Measurements from ENCODE around the gene IFNL1.
"Not testable (repeated sequence)": the region's sequence is repeated elsewhere in the genome, so short reads cannot be mapped to it uniquely, and the experiment has no call there.

The IFNL1 gene

GRCh38 chr19:39270036-39270871, 26.0 kb upstream of the IFNL1 start:
- no peak for DNase-seq (ENCODE audit: low read depth in 2 of 2, low spot score in 1 of 2)

GRCh38 chr19:39273859-39274258, 22.3 kb upstream of the IFNL1 start:
- DNase-seq (ENCODE audit: low read depth in 2 of 2, low spot score in 1 of 2), result not testable (repeated sequence)

- no peak for DNase-seq (ENCODE audit: low read depth in 2 of 2, low spot score in 1 of 2)
These were observed 20.6 kb upstream of the IFNL1 start for GRCh38 chr19:39275578-39275977.

- no peak for DNase-seq (ENCODE audit: low read depth in 2 of 2, low spot score in 1 of 2)
These were observed 19.5 kb upstream of the IFNL1 start for GRCh38 chr19:39276740-39277139.

DNA sequence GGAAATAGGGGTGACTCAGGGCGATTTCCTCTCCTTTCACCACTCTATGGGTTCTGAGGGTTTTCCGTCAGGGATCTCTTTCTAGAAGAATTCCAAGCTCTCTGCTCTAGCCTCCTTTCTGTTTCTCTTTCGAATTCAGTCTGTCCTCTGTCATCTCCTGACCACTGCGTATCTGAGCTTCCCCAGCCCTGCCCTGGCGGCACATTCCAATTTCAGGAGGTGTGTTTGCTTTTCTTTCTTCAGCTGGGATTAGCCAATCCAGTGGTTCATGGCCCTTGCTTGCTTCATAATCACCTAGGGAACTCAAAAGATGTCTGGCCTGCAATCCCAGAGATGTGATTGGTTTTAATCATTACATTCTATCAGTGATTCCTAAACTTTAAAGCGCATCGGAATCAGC, 18.6 kb upstream of the IFNL1 start:
- DNase-seq (ENCODE audit: low read depth in 2 of 2, low spot score in 1 of 2), result no peak

DNA sequence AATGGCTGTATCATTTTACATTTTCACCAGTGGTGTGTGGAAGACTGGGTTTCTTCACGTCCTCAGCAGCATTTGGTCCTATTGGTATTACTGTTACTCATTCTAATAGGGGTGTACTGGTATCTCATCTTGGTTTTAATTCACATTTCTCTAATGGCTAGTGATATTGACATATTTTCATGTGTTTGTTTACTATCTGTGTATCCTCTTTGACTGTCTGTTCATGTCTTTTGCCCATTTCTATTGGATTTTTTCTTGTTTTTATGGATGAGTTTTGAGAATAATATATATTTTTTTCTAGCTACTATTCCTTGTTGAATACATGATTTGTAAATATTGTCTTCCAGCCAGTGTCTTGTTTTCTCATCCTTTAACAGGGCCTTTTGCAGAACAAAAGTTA, 14.2 kb upstream of the IFNL1 start:
- no peak for DNase-seq (ENCODE audit: low read depth in 2 of 2, low spot score in 1 of 2)

GRCh38 chr19:39284032-39284431, 12.2 kb upstream of the IFNL1 start:
- DNase-seq (ENCODE audit: low read depth in 2 of 2, low spot score in 1 of 2), result no peak

DNA sequence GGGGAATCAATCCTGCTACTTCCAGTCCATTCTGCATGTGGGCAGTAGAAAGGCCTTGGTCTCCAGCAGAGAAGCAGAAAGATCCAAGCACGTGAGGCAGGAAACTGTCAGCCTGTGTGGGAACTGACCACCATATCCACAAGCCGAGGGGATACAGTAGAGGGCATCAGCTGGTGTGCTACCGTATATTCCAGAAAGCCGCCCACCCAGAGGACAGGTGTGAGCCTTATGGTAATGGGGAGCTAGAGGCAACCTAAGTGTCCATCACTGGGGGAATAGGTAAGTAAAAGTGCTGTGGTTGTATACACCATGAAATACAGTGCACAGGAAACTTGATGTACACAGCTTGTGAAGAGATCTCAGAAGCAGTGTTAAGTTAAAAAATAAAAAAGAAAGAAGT, 2.8 kb upstream of the IFNL1 start:
- no peak for DNase-seq (ENCODE audit: low read depth in 2 of 2, low spot score in 1 of 2)

DNA sequence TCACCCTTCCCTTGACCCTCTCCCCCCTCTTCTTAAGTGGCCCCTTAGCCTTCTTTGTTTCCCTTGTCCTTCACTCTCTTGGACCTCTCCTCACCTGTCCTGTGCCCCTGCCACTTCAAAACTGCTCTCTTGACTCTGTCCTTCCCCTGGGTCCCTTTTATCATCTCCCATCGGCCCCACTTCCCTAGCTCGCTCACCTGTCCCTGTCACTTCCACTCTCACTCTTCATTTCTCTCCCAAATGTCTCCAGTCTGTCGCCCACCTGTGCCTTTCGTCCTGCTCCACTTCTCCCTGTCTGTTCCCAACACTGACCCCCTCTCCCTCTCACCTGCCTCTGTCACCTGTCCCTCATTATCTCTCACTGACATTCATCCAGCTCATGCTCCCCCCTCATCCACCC, 699 bp downstream of the IFNL1 start:
- no peak for DNase-seq (ENCODE audit: low read depth in 2 of 2, low spot score in 1 of 2)

DNA sequence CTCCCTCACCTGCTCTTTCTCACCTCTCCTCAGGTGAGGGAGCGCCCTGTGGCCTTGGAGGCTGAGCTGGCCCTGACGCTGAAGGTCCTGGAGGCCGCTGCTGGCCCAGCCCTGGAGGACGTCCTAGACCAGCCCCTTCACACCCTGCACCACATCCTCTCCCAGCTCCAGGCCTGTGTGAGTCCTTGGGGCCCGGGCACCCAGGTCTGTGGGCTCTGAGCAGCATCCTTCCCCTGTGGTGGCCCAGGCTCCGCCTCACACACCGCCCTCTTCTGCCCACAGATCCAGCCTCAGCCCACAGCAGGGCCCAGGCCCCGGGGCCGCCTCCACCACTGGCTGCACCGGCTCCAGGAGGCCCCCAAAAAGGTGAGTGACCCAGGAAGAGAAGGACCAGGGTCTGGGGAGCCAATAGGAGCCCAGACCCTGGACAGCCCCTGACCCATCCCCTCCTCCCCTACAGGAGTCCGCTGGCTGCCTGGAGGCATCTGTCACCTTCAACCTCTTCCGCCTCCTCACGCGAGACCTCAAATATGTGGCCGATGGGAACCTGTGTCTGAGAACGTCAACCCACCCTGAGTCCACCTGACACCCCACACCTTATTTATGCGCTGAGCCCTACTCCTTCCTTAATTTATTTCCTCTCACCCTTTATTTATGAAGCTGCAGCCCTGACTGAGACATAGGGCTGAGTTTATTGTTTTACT, 1.9 kb downstream of the IFNL1 start:
- peak; percentile 20 to 31 for DNase-seq (ENCODE audit: low read depth in 2 of 2, low spot score in 1 of 2)

DNA sequence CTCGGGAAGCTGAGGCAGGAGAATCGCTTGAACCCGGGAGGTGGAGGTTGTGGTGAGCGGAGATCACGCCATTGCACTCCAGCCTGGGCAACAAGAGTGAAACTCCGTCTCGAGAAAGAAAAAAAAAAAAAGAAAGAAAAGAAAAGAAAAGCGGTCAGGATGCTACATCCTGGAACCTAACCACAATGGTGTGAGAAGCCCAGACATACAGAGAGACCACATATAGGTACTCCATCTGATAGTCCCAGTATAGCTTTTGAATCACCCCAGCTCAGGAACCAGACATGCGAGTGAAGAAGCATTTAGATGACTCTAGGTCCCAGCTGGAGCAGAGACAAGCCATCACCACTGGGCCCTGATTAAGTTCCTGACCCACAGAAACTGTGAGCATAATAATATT, 3.2 kb downstream of the IFNL1 start:
- no peak for DNase-seq (ENCODE audit: low read depth in 2 of 2, low spot score in 1 of 2)

DNA sequence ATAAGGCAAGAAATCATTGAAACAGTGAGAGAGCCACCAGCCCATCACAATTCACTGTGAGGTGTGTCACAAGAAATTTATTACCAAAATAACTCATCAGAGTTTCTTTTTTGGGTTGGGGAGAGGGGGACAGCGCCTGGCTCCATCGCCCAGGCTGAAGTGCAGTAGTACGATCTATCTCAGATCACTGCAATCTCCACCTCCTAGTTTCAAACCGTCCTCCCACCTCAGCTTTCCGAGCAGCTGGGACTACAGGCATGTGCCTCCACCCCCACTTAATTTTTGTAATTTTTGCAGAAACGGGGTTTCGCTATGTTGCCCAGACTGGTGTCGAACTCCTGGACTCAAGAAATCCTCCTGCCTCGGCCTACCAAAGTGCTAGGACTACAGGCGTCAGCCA, 3.6 kb downstream of the IFNL1 start:
- DNase-seq (ENCODE audit: low read depth in 2 of 2, low spot score in 1 of 2), result no peak

GRCh38 chr19:39301021-39301420, 4.8 kb downstream of the IFNL1 start:
- DNase-seq (ENCODE audit: low read depth in 2 of 2, low spot score in 1 of 2), result no peak

DNA sequence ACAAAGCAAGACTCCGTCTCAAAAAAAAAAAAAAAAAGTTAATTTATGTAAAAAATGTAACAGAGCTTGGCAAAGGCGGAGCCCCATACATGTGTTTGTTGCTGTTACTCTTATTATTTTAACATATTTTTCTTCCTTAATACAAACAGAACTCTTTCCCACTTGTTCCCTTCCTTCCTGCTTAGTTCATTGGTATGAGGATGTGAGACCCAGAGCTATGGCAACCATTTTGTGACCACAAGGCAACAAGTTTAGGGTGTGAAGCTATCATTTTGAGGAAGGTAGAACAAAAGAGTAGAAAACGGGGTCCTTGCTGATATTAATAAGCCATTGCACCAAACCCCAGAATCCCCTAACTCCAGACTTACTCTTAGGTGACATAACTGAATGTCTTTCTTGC, 5.4 kb downstream of the IFNL1 start:
- no peak for DNase-seq (ENCODE audit: low read depth in 2 of 2, low spot score in 1 of 2)

DNA sequence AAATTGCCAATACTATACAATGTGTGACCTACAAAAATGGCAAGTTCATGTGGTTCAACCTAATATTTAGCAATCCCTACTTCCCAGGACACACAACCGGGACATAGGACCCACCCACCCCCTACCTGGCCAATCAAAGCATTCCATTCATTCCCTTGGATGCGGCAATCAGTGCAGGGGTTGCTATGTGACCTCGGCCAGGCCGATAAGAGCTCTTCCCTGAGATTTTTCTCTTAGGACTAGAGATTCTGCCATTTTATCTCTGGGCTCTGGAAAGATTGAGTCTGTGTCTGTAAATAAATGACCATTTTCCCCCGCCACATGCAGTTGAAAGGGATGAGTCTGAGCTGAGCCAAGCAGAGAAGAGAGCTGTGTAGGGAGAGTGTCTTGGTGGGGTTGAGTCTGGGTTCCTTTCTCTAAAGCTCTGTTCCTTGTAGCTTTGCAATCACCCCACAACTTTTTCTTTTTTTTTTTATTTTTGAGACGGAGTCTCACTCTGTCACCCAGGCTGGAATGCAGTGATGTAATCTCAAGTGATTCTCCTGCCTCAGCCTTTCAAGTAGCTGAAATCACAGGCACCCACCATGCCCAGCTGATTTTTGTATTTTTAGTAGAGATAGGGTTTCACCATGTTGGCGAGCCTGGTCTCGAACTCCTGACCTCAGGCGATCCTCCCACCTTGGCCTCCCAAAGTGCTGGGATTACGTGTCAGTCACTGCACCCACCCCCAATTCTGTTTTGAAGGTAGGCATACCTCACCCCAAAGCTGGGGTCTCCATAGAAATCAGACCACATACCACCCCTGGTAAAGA, 7.4 kb downstream of the IFNL1 start:
- no peak for DNase-seq (ENCODE audit: low read depth in 2 of 2, low spot score in 1 of 2)

DNA sequence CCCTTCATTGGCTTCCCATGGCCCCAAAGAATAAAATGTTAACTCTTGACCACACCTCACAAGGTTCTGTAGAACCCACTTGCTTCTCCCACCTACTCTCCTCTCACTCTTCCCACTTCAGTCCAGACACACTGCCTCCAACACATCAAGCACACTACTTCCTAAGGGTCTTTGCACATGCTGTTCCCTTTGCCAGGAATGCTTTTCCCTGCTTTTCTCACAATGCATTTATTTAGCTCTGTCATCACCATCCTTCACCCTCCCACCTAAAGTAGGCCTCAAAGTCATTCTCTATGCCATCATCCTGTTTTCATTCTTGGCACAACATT, 7.9 kb downstream of the IFNL1 start:
- no peak for DNase-seq (ENCODE audit: low read depth in 2 of 2, low spot score in 1 of 2)

DNA sequence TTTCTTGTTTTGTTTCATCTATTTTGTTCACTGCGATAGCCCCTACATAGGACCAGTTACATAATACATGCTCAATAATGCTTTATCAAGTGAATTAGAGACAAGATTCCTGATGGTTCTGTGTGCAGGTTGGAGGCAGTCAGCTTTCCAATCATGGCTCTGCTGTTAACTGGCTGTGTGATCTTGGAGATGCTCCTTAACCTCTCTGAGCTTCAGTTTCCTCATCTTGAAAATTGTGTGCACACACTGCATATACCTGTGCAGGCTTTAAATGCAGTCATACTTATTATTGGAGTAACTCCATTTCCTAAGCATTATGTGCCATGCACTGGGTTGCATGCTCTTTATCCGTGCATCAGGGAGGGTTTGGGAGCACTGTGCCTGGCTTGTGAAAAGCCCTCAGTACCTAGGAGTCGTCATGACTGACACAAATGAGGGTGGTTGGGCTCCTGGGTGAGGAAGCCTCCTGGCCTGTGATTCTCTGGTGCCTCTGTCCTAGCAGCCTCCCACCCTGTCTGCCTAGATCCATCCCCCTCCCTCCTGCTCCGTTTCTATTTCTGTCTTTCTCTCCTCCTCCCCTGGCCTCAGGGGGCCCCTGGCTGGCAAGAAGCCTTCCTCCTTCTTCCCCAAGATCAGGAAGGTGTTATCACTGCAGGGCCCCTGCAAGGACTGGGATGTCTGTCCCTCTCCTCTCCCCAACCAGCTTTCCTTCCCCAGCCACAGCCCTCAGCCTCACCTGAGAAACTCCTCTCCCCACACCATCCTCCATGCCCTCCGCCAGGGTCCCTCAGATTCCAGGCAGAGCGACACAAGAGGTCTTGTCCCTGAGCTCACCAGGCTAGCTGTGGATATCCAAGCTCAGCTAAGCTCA, 8.7 kb downstream of the IFNL1 start:
- no peak for DNase-seq (ENCODE audit: low read depth in 2 of 2, low spot score in 1 of 2)

DNA sequence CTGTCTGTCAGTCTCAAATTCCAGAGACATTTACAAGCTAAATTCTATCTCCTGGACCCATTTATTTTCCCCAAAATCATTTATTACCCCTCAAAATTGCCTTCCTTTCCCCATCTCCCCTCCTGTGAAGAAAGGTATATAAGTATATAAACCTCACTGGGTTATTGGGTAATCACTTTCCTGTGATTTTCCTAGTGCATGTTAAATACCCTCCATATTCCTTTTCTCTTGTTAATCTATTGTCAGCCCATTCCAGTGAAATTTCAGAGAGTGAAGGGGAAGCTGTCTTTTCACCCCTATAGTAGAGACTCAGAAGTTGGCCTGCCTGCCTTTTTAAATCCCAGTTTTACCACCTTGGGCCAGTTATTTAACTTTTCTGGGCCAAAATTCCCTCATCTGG, 9.9 kb downstream of the IFNL1 start:
- no peak for DNase-seq (ENCODE audit: low read depth in 2 of 2, low spot score in 1 of 2)

DNA sequence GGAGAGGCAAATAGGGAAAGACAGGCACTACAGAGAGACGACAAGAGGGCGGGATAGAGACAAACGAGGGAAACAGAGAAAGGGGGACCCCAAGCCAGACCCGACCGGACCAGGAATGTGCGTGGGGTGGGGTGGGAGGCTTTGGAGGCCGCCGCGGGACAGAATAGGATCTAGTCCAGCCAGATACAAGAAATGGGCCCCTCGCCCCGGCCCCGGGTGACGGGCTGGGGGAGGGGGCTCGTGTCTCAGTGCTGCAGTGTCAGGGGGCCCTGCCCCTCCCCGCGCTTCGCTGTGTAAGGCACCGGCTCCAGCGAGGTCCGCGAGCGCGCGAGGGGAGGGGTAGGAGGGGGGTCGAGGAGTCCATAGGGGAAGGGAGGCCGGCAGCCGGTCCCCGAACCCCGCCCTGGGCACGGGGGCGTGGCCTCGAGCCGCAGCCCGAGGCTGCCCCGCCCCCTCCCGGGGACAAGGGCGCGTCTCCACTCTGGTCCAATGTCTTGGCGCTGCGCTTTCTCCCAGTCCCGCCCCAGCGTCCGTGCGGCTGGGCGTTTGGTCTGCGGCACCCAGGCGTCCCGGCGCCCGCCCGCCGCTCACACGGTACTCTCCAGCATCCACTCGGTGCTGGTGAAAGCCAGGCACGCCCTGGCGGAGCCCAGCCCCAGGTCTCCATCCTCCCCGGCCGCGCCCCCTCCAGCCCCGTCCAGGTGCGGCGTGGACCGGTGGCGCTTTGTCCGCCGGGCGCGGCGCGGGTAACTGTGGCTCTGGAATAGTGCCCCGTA, 11.0 kb downstream of the IFNL1 start:
- no peak for DNase-seq (ENCODE audit: low read depth in 2 of 2, low spot score in 1 of 2)

DNA sequence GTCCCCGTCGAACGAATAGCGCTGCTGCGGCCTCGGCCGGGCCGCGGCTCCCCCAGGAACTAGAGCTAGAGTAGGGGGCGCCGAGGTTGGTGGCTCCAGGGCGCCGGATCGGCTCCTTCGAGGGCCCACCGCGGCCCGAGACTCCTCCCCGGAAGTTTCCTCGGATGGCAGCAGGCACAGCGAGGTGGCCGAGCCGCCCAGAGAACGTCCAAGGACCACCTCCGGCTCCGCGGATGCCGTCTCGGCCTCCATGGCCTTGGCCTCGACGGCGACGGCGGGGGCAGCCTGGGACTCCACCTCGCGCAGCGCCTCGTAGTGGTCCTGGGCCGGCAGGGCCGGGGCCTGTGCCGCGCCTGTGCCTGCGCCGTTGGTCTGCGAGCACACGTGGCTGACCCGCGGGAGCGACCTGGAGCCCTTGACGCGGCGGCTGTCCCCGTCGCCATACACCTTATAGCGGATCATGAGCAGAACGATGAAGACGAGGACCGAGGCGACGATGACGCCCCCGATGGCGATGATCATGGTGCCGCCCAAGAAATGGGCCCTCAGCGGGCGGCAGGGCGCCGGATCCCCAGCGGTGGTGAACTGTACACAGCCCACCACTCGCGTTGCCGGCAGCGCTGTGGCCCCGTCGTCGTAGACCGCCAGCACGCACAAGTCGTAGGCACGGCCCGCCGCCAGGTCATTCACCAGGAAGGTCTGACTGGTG, 11.8 kb downstream of the IFNL1 start:
- DNase-seq (ENCODE audit: low read depth in 2 of 2, low spot score in 1 of 2), result no peak
